Measurements from ENCODE around the gene FAM20C. TPM values are rescaled to one million over a fixed set of nuclear protein-coding genes. Genes with fewer than 3 reads are reported as not detected.

The FAM20C gene
- total RNA-seq, 1 donor from 2014 or later, result 22.2 TPM

DNA sequence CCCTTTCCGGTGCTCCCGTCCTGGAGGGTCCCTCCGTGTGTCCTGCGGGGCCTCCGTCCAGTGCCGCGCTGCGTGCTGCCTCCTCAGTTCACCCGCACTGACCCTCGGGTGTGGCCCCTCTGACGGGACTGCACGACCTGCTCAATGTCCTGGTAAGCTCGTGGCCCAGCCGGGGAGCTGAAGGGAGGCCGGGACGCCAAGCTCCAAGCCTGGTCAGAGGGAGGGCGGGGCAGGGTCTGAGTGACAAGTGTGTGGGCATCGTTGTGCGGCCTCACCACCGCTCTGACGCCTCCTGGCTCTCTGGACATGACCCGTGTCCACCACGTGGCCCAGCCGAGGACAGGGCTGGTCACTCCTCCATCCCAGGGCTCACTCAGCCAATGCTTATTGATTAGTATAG, 25.9 kb downstream of the FAM20C start:
- Histone ChIP-seq H3K27me3 (ENCODE audit: low read depth) (no peaks in the 10 kb centered on the region), H3K36me3 (peaks cover 23% of the 10 kb centered on the region), H3K27ac (replicated peaks) (no peak overlapping the region), H3K4me3 (no peak overlapping the region), H3K9me3 (replicated peaks) (no peaks in the 10 kb centered on the region), H3K4me1 (peaks cover 31% of the 10 kb centered on the region)
- TF ChIP-seq, protein P1, sequence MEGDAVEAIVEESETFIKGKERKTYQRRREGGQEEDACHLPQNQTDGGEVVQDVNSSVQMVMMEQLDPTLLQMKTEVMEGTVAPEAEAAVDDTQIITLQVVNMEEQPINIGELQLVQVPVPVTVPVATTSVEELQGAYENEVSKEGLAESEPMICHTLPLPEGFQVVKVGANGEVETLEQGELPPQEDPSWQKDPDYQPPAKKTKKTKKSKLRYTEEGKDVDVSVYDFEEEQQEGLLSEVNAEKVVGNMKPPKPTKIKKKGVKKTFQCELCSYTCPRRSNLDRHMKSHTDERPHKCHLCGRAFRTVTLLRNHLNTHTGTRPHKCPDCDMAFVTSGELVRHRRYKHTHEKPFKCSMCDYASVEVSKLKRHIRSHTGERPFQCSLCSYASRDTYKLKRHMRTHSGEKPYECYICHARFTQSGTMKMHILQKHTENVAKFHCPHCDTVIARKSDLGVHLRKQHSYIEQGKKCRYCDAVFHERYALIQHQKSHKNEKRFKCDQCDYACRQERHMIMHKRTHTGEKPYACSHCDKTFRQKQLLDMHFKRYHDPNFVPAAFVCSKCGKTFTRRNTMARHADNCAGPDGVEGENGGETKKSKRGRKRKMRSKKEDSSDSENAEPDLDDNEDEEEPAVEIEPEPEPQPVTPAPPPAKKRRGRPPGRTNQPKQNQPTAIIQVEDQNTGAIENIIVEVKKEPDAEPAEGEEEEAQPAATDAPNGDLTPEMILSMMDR (IDR thresholded peaks at IDR 0.05; ENCODE audit: borderline replicate concordance), result no peak
- DNase-seq, result no peak
- intact Hi-C loops (cut with micrococcal nuclease), result no loop called here

DNA sequence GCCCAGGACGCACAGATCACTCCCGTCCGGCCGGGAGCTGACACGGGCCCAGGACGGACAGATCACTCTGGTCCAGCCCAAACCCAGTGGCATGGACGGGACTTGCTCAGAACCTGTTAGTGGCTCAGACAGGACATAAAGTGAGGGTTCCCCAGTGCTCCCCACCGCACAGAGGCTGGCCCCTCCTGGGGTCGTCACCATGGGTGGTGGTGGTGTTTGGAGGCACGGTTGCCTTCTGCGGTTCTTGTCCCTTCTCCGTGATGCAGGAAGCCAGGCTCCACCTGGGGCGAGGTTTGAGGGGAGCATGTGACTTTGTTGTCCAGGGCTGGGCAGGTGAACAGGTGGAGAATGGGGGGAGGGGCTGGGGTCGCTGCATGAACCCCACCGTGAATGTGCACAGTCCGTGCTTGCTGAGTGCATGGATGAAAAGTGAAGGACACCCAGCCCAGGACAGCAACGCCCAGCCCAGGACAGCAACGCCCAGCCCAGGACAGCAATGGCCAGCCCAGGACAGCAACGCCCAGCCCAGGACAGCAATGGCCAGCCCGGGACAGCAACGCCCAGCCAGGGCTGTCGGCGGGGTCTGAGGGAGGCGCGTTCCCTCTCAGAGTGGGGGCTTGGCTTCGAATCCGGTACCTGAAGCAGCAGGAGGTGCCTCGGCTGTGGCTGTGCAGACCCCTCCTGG, 26.7 kb downstream of the FAM20C start:
- DNase-seq, result no peak
- Histone ChIP-seq H3K36me3 (peaks cover 23% of the 10 kb centered on the region), H3K4me3 (no peak overlapping the region), H3K4me1 (peaks cover 31% of the 10 kb centered on the region), H3K9me3 (replicated peaks) (no peaks in the 10 kb centered on the region), H3K27ac (replicated peaks) (no peak overlapping the region), H3K27me3 (ENCODE audit: low read depth) (no peaks in the 10 kb centered on the region)
- TF ChIP-seq, protein P1 (IDR thresholded peaks at IDR 0.05; ENCODE audit: borderline replicate concordance), result no peak
- intact Hi-C loops (cut with micrococcal nuclease), result no loop called here

DNA sequence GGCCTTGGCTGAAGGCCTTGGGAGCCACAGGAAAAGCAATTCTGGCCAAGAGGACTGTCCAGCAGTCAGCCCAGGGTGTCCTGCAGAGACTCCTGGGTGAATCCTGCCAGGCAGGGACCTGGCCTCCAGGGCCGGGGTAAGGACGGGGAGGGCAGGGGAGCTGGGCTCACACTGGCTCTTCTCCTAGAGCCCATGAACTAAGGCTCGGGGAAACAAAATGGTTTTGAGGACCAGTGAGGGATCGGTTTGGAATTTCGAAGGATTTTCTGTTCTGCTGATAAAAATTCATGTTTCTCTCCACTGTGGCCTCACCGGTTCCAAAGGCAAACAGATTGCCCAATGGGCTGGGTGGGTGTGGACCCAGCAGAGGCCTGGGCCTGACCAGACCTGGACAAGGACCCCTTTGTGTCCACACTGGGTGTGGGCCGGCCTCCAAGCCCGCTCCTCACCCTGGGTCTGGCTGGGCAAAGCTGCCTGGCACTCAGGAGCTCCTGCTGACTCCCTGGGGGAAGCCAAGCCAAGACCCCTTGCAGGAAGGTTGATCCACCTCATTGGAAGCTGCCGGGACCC, 27.3 kb downstream of the FAM20C start:
- Histone ChIP-seq H3K9me3 (replicated peaks) (no peaks in the 10 kb centered on the region), H3K4me1 (peaks cover 27% of the 10 kb centered on the region), H3K36me3 (peaks cover 19% of the 10 kb centered on the region), H3K4me3 (no peak overlapping the region), H3K27me3 (ENCODE audit: low read depth) (no peaks in the 10 kb centered on the region), H3K27ac (replicated peaks) (peak overlapping the region; percentile 33)
- TF ChIP-seq, protein P1 (IDR thresholded peaks at IDR 0.05; ENCODE audit: borderline replicate concordance), result no peak
- intact Hi-C loops (cut with micrococcal nuclease), result no loop called here
- no peak for DNase-seq

DNA sequence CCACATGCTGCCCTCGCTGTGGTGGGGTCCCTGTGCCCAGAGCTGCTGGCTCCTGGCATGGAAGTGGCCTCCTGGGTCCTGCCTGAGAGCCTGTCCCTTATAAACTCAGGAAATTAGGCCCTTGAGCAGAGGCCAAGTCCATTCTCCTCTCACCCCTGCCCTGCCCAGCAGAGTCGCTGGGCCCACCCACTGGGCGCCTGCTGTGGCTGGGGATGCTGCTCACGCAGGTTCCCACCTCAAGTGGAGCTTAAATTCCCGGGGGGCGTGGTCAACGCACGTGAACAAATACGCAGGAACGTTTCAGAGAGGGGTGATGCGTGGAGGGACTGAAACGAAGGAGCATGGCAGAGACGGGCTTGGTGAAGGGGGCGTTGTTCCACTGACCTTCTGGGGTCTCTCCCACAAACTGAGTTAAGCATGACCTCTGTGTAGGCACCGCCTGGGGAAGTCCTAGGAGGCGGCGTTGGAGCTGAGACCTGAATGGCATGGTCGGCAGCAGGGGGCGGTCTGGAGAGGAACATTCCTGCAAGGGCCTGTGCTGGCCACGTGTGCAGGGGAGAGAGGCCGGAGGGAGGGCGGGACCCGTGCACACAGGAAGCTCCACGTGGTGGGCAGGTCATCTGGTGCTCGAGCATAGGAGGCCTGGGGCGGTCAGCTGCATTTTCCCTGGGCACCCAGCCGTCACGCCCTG, 27.9 kb downstream of the FAM20C start:
- peaks cover 24% of the 10 kb centered on the region for H3K4me1 ChIP-seq
- H3K4me3 ChIP-seq, result no peak overlapping the region
- intact Hi-C loops (cut with micrococcal nuclease), result no loop called here
- H3K9me3 ChIP-seq (replicated peaks), result no peaks in the 10 kb centered on the region
- no peaks in the 10 kb centered on the region for H3K27me3 ChIP-seq (ENCODE audit: low read depth)
- TF ChIP-seq, protein P1 (IDR thresholded peaks at IDR 0.05; ENCODE audit: borderline replicate concordance), result no peak
- no peak for DNase-seq
- peak overlapping the region; percentile 33 for H3K27ac ChIP-seq (replicated peaks)
- H3K36me3 ChIP-seq, result peaks cover 16% of the 10 kb centered on the region

DNA sequence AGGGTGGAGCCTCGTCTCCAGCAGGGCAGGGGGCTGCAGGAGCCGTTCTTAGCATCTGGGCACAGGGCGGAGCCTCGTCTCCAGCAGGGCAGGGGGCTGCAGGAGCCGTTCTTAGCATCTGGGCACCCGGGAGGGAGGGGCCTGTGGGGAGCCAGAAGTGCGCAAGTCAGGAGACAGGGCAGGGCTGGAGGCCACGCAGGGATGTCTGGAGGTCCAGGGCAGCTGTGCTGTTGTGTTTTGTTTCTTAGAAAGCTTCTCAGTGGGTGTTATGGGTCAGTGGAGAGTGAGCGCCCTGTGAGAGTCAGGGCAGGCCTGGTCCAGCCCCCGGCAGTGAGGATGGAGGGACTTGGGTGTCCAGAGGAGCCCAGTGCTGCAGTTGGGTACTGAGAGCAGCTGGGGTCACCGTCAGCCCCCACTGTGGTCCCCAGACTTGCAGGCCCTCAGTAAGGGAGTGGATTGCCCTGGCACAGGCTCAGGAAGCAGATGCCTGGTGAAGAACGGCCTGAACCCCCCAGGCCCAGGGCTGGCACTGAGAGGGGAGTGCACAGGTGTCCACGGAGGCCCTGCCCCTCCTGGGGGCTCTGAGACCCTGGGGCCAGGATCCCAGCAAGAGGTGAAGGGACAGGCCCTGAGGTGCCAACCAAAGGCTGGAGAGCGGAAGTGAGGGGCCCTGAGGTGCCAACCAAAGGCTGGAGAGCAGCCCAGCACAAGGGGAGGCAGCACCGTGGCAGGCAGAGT, 29.8 kb downstream of the FAM20C start:
- peaks cover 20% of the 10 kb centered on the region for H3K4me1 ChIP-seq
- no peaks in the 10 kb centered on the region for H3K27me3 ChIP-seq (ENCODE audit: low read depth)
- no peak for DNase-seq
- no peak overlapping the region for H3K27ac ChIP-seq (replicated peaks)
- intact Hi-C loops (cut with micrococcal nuclease), result no loop called here
- peaks cover 16% of the 10 kb centered on the region for H3K36me3 ChIP-seq
- H3K9me3 ChIP-seq (replicated peaks), result no peaks in the 10 kb centered on the region
- TF ChIP-seq, protein P1 (IDR thresholded peaks at IDR 0.05; ENCODE audit: borderline replicate concordance), result no peak
- no peak overlapping the region for H3K4me3 ChIP-seq

Data from left ventricle myocardium inferior (tissue), 1 donor.